Duodenal mucosa (tissue), 2 donors: ENCODE measurements around the gene ATG16L2.

Experiments used
- H3K27ac ChIP-seq: one replicate; pipeline ENCODE4 v1.7.0; 2013; ENCODE audit warnings: low read depth, low read length
- H3K27me3 ChIP-seq, 2 donors: one replicate each; pipeline ENCODE4 v1.7.0; 2013; ENCODE audit warnings: low read length in 2 of 2, control low read depth in 1 of 2; ENCODE audit not compliant: insufficient read depth in 2 of 2, control insufficient read depth in 1 of 2
- H3K36me3 ChIP-seq, 2 donors: one replicate each; pipeline ENCODE4 v1.7.0; 2013; ENCODE audit warnings: low read length in 2 of 2, control low read depth in 1 of 2; ENCODE audit not compliant: insufficient read depth in 2 of 2, control insufficient read depth in 1 of 2
- H3K4me1 ChIP-seq, 2 donors: one replicate each; pipeline ENCODE4 v1.7.0; 2013; ENCODE audit warnings: low read length in 2 of 2, control low read depth in 1 of 2; ENCODE audit not compliant: insufficient read depth in 2 of 2, control insufficient read depth in 1 of 2
- H3K4me3 ChIP-seq, 2 donors: one replicate each; pipeline ENCODE4 v1.7.0; 2013; ENCODE audit warnings: low read length in 2 of 2, low read depth in 1 of 2
- H3K9ac ChIP-seq, 2 donors: one replicate each; pipeline ENCODE4 v1.7.0; 2013; ENCODE audit warnings: low read length in 2 of 2, low read depth in 1 of 2
- H3K9me3 ChIP-seq, 2 donors: one replicate each; pipeline ENCODE4 v1.7.0; 2013; ENCODE audit warnings: low read length in 2 of 2, control low read depth in 1 of 2; ENCODE audit not compliant: control insufficient read depth in 1 of 2

Gene ATG16L2

GRCh38 chr11:72876147-72876546 lies 61.9 kb downstream of the ATG16L2 start:
- Histone ChIP-seq H3K36me3 (peaks cover 0 to 5% of the 10 kb centered on the region in 2 donors), H3K9ac (no peak overlapping the region), H3K9me3 (no peaks in the 10 kb centered on the region), H3K27me3 (no peaks in the 10 kb centered on the region), H3K4me3 (no peak overlapping the region), H3K27ac (no peak overlapping the region), H3K4me1 (no peaks in the 10 kb centered on the region)
